HG03469 (cell line): ENCODE results near the gene HOXA9.

ENCODE experiments used
- ATAC-seq: cut with Tn5 transposase; IDR thresholded peaks from one replicate; pipeline ENCODE4 v1.9.1; 2021; ENCODE audit warnings: mild to moderate bottlenecking, moderate library complexity, moderate number of reproducible peaks; ENCODE audit not compliant: unreplicated experiment

Gene HOXA9

DNA sequence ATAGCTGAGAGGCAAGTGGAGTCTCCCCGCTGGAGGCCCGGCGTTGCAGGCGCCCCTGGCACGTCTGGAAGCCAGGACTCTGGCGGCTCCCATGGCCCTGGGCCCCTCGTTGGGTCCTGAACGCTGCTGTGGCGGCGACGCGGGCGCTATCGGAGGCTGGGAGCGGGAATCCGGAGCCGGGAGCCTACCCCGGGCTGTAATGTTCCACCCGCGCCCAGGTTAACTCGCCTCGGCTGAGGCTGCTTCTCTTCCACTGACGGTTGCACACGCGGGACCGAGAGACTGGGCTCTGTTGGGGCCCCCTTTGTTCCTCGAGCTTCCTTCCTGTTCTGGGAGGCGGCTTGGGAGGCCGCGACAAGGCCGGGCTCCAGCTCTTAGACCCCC is 20.6 kb downstream of the HOXA9 start:
- ATAC-seq = no peak

DNA sequence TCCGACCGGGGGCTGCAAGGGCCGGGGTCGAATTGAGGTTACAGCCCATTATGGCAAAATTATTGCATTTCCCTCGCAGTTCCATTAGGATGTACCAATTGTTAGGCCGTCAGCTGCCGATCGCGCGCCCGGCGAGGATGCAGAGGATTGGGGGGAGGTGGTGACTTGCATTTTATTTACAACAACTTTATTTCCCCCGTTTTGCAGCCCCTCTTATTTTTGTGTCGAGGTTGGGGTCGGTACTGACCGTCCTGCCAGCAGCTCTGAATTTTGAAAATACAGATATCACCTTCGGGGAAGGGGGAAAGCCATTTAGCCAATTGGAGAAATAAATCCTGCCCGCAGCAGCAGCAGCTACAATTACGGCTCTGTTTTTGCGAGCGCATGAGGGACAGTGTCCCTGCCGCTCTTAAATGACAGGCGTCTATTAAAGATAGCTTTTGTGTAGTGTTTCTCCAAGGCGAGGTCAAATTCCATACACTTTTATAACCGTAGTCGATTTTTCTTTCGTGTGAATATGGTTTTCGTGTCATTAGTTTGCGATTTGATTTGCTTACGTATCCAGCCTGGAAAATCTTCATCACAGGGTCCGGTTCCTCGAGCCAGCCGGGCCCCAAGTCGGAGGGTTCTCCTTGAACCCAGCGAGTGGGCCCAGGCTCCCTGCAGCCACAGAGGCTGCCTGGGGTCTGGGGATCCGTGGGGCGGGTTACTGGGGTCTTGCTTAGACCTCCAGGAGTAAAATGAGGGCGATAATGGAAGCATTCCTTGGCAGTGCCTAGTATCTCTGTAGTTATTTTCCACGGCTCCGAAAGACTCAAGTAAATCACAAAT is 21.2 kb downstream of the HOXA9 start:
- no peak for ATAC-seq

GRCh38 chr7:27143023-27143949 is 22.1 kb downstream of the HOXA9 start, which contains the start of gene HOXA5:
Gene HOXA5 (minus strand): TSS chr7:27143681. CDS start chr7:27143607, 74 bp downstream.
- ATAC-seq = no peak

- no peak for ATAC-seq
Observed at GRCh38 chr7:27142580-27143022, 22.7 kb downstream of the HOXA9 start.

DNA sequence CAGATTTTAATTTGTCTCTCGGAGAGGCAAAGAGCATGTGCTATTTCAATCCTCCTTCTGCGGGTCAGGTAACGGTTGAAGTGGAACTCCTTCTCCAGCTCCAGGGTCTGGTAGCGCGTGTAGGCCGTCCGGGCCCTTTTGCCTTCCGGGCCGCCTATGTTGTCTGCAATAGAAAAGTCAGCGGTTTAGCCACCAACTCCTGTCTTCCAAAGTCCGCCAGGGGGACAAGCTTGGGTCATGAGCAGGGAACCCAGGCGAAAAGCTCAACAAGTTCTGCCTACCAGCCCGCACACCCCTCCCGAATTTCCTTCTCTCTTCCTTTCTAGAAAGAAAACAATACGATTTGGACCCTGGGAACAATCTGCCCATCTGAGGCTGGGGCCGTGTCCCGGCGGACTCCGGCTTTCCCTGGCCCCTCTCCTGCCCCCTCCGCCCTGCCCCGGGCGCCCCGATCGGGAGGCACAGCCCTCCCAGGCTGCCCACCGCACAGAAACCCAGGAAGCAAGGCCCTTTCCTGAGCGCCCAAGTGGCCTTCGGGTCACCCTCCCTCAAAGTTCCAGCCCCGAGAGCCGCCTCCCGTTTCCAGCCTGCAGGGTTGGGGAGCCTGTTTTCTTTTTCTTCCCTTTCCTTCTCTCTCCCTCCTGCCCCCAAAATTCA is 23.3 kb downstream of the HOXA9 start:
- ATAC-seq = no peak

DNA sequence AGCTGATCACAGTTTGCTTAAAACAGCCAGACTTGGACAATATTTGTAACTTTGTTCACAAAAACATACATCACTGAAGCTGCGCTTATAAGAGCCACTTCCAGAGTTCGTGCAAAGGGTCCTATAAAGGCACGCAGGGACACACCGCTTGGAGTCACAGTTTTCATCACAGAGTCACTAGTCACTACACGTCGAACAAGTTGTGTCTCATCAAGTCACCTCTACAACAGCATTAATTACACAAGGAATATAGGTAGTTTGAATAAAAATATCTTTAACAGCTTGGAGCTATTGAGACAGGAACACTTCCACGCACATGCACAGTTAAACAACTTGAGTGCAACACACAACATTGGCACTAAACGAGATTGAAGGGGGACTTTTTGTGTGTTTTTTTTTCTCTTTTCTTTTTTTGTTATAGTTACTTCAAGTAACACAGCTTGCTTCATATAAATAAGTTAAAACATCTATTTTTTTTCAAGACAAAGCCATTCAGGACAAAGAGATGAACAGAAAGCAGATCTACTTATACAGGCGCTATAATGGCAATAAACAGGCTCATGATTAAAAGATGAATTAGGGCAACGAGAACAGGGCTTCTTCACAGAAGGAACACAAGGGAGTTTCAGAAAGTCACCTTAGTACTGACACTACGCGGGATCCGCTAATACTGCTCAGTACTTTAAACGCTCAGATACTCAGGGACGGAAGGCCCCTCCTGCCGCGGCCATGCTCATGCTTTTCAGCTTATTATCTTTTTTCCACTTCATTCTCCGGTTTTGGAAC is 24.0 kb downstream of the HOXA9 start:
- ATAC-seq = no peak

DNA sequence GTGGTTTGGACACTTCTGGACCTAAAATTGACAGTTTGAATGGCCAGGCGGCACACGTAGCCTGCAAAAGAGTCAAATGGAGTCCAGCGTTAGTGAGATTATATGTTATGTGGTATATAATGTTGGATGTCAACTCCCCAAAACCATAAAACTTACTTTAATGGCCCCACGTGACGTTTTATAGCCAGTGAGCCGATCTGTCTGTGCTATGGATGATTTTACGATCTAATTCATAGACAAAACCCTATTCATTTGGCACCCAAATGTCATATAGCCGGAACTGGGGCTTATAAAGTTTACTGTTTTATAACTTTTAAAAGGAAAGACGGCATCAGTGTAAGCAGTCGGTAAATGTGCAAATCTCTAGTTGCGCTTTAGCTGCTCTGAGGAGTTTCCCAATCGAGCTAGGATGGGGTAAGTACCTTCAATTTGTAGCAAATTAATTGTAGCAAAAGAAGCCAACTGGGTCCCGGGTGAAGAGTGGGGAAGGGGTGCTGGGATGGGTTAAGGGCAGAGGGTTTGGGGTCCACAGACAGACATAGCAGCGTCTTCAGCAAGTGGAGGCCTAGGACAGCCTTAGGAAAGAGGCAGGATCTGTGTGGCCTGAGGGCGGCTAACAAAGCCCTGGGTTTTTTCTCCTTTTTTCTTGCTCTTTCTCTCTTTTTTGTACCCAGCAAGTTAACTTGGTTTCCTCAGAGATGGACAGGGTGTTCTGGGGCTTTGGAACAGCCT is 25.0 kb downstream of the HOXA9 start:
- ATAC-seq = no peak

DNA sequence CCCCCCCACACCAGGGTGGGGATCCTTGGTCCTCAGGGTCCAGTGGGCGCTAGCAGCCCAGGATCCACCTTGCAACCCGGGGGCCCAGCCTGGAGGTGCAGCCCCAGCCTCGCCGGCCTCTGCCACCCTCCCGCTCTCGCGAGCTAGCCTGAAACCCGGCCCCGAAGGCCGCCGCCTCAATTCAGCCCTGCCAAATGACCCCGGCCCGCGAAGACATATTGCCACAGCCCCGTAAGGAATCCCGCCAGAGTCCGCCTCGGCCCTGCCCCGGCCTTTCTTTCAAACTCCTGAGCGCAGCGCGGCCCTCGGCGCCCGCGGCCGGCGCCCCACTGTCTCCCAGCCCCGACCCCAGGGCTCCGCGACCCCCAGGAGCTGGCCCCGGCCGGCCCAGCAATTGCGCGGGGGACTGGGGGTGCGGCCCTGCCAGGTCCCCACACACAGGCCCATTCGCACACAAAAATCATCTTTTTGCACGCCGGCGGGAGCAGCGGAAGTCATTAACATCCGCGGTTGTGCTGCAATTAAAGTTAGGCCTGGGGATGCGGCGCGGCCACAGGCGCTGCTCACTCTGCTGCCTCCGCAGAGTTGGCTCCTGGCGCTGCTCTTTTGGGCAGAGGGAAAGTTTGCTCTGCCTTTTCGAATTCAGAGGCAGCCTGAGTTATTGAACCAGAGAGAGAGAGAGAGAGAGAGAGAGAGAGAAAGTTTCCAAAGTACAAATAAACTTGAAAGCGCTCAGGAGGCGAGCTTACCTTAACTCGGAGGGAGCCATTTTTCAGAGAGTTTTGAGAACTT is 25.8 kb downstream of the HOXA9 start:
- ATAC-seq = no peak

GRCh38 chr7:27138985-27139333 is 26.4 kb downstream of the HOXA9 start:
- no peak for ATAC-seq

GRCh38 chr7:27138472-27138871 is 26.9 kb downstream of the HOXA9 start:
- no peak for ATAC-seq

DNA sequence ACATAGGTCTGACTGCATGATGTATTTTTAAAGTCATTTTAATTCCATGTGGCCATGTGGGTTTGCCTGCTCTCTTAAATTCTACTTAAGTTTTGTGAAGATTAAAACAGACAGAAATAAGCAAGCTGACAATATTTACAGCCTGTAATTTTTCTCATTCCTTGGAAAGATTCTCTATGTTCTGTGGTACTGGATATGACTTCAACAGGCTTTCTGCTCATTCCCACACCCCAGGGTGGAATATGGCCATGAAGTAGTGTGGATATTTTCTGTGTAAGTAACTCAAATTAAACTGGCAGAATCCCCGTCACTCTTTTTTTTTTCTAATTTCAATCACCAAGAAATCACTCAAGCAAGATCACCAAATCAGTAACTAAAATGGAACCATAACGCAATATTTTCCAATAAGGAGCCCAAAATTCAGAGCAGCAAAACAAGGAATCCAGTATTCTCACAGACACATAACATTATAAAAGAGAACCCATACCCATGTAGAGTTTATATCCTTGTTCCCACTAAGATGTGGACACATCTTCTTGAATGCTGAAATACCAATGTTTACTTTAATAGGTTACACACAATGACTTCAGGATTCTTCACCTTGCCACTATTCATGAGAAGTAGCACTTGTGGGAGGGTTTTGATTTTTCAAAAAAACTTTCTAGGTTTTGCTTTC is 27.6 kb downstream of the HOXA9 start:
- no peak for ATAC-seq

- no peak for ATAC-seq
Observed at GRCh38 chr7:27134392-27134791, 30.9 kb downstream of the HOXA9 start.

DNA sequence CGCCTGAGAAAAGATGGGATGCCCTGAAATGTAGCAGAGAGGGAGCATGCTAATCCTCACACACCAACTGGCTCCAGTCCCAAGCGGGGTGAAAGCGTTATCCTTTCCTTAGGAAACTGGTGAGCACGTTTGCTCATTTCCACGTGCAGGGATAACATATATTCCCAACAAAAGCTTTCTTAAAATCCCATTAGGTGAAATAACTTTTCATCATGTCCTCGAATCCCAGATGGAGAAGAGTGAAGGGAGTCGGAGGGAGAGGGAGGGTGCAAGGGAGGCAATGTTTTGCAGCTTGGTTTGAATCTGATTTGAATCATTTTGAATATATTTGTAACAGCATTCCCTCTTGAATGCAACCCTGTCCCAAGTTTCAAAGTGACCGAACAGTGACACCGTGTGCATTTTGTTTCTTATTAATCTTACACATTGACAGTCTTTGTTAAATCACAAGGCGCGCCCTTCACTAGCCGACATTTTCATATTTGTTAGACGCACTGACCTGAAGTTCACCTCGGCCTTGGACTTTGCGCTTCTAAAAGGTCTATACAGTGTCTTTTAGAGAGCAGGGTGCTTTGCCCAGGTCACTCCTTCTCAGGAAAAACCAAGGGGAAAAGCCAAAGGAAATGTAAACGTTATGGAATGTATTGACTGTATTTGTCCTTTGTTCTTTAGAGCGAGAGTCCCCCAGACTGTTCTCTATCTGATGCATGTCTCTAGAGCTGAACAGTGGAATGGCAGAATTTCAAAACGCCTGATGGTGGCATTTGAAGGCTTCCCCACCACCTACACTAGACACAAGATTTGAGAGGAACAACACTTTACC is 31.7 kb downstream of the HOXA9 start:
- no peak for ATAC-seq

DNA sequence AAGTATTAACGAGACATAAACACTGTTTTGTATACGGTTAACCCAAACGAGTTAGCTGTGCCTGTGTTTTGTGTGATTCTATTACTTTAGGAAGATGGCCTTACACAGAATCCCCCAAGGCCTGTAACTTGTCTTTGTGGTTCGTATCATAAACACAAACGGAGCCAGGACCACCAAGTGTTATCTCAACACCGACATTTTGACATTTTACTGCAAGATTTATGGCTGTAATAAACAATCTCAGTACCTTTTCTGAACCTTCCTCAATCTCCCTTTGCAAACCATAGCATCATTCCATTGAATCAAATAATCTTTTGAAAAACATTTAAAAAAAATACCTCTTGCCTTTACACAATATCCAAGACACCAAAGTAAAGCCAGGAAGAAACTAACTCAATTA is 32.4 kb downstream of the HOXA9 start:
- no peak for ATAC-seq

DNA sequence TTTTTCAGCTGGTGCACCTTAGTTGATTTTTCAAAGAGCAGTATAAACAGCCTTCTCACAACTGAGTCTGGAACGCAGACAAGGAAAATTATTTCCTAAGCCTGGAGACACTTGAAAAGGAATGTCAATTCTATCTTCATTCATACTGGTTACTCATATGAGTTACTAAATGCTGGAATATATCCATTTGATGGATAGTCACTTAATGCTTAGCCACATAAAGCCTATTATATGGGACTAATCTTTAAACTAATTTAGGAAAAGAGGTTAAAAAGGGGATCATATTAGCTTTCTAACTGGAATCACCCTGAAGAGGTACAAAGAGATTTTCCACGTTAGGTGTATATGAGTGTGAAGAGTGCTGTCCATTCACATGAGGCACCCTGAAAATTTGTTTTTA is 33.1 kb downstream of the HOXA9 start:
- no peak for ATAC-seq

DNA sequence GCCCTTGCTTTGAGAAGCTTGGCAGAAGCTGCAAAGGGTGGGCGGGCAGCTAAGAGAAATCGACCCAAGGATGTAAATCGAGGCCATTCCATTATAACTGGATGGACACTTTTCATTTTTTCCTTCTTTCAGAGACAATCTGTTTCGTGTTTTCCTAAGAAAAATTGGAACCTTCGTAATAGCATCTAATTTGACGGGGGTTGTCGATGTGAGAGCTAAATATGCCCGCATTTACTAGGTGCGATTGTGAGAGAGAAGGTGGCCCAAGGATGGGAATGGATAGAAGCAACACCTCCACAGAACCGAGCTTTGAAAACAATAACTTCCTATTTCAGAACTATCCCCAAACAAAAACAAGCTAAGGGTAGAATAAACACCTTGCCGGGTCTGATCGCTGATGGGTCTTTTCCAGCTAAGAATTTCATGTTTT is 33.9 kb downstream of the HOXA9 start:
- no peak for ATAC-seq

DNA sequence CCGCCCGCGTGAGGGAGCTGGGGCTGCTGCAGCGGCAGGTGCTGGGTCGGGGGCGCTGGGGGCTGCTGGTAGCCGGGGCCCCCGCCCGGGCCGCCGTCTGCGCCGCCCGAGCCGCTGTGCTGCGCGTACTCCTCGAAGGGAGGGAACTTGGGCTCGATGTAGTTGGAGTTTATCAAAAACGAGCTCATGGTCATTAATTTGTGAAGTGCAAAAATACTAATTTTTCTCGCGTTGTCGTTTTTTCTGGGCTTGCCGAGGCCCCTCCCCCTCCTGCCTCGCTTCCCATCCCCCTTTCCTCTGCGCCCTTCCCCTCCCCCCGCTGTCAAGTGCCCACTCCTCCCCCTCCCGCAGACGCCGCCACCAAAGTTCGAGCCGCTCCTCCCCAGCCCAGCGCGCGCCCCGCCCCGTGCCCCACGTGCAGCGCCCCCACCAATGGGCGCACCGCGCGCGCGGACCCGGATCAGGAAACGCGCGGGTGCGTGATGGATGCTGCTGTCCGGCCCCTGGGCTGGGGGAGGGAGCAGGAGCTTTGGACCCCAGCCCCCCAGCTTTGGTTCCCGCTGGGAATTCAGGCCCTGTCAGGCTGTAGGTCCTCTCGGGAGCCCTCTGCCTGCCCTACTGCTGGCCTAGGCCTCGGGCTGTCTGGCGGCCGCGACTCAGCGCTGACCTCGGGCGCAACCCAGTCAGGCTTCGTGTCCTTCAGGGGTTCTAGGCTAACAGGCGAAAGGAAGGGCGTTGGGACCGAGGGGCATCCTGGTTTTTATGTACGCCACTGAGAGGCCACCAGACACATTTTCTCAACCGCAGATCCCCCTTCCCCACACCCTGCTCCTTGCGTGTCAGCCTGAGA is 34.6 kb downstream of the HOXA9 start, which contains the start of gene HOXA4:
TSS of gene HOXA4 (minus strand) at position 218 of the 850 bp plus-strand sequence. CDS start at position 194, 24 bp downstream.
- no peak for ATAC-seq
